Fibroblast of skin of back (primary cell): Measurements from ENCODE around the gene RAB11FIP3.

Experiments used
- DNase-seq: peaks from one replicate; pipeline ENCODE4 v3.0.0-alpha.2; 2013

RAB11FIP3 gene

GRCh38 chr16:567373-568256, 142.2 kb downstream of the RAB11FIP3 start:
- DNase-seq, result no peak

- no peak for DNase-seq
Observed at GRCh38 chr16:568401-569258, 143.2 kb downstream of the RAB11FIP3 start.

- peak; percentile 71 for DNase-seq
Observed at GRCh38 chr16:569445-570254, 144.2 kb downstream of the RAB11FIP3 start, which contains the start of gene PIGQ. PIGQ (plus strand) TSS chr16:569968; CDS start chr16:574075, 4,107 bp downstream.
